DOHH2 (cell line): Measurements from ENCODE around the gene PIGO.

Source experiments
- H3F3A ChIP-seq: fragments of 200-600 bp; sonication (generic), shearing (Covaris generic); 2 replicates; pipeline ENCODE4 v1.6.0; 2016; ENCODE audit warnings: antibody characterized with exemption, mild to moderate bottlenecking; ENCODE audit not compliant: control insufficient read depth, insufficient read depth
- H3K27ac ChIP-seq: fragments of 200-600 bp; sonication (generic); 2 replicates; pipeline ENCODE4 v1.5.1; 2014; ENCODE audit warnings: low read depth, mild to moderate bottlenecking, low read length, moderate library complexity
- H3K27me3 ChIP-seq: fragments of 200-600 bp; sonication (generic); 2 replicates; pipeline ENCODE4 v1.6.1; 2014; ENCODE audit warnings: mild to moderate bottlenecking, low read length, mixed read lengths; ENCODE audit not compliant: control insufficient read depth
- H3K36me3 ChIP-seq: fragments of 200-600 bp; sonication (generic); 2 replicates; pipeline ENCODE4 v1.6.1; 2014; ENCODE audit warnings: mild to moderate bottlenecking, low read length, moderate library complexity, mixed read lengths; ENCODE audit not compliant: control insufficient read depth
- H3K4me1 ChIP-seq: fragments of 200-600 bp; sonication (generic); 2 replicates; pipeline ENCODE4 v1.6.1; 2014; ENCODE audit warnings: mild to moderate bottlenecking, low read length, mixed read lengths; ENCODE audit not compliant: control insufficient read depth
- H3K4me2 ChIP-seq: fragments of 200-600 bp; sonication (generic); 2 replicates; pipeline ENCODE4 v1.6.0; 2014; ENCODE audit warnings: mild to moderate bottlenecking, low read length, moderate library complexity
- H3K4me3 ChIP-seq: fragments of 200-600 bp; sonication (generic); 2 replicates; pipeline ENCODE4 v1.5.1; 2014; ENCODE audit warnings: mild to moderate bottlenecking, low read length, mixed read lengths
- H3K79me2 ChIP-seq: fragments of 200-600 bp; sonication (generic); 2 replicates; pipeline ENCODE4 v1.6.1; 2014; ENCODE audit warnings: mild to moderate bottlenecking, low read length, mixed read lengths; ENCODE audit not compliant: control insufficient read depth
- H3K9me2 ChIP-seq: fragments of 200-600 bp; sonication (generic); replicated peaks from 2 replicates; pipeline ENCODE4 v1.6.1; 2014; ENCODE audit warnings: mild to moderate bottlenecking, low read length, mixed read lengths; ENCODE audit not compliant: control insufficient read depth
- H3K9me3 ChIP-seq: fragments of 200-600 bp; sonication (generic); 2 replicates; pipeline ENCODE4 v1.6.1; 2014; ENCODE audit warnings: antibody characterized with exemption, low read length, mixed read lengths; ENCODE audit not compliant: control insufficient read depth, insufficient read depth
- H4K20me1 ChIP-seq: fragments of 200-600 bp; sonication (generic); 2 replicates; pipeline ENCODE4 v1.6.0; 2014; ENCODE audit warnings: low read depth, mild to moderate bottlenecking, antibody characterized with exemption, low read length, moderate library complexity; ENCODE audit not compliant: control insufficient read depth, insufficient read depth
- EZH2phosphoT487 ChIP-seq: fragments of 200-600 bp; sonication (generic); IDR thresholded peaks from 2 replicates; pipeline ENCODE4 v1.6.1; 2017; ENCODE audit warnings: borderline replicate concordance, mild to moderate bottlenecking, antibody characterized with exemption, low read length, moderate library complexity, mixed read lengths
- TF ChIP-seq, protein P1 (sequence below): fragments of 200-600 bp; sonication (generic); IDR thresholded peaks from one replicate; pipeline ENCODE4 v1.5.1; 2014; ENCODE audit warnings: antibody characterized with exemption, mild to moderate bottlenecking, low read depth, low read length; ENCODE audit not compliant: poor library complexity, severe bottlenecking

Gene PIGO

DNA sequence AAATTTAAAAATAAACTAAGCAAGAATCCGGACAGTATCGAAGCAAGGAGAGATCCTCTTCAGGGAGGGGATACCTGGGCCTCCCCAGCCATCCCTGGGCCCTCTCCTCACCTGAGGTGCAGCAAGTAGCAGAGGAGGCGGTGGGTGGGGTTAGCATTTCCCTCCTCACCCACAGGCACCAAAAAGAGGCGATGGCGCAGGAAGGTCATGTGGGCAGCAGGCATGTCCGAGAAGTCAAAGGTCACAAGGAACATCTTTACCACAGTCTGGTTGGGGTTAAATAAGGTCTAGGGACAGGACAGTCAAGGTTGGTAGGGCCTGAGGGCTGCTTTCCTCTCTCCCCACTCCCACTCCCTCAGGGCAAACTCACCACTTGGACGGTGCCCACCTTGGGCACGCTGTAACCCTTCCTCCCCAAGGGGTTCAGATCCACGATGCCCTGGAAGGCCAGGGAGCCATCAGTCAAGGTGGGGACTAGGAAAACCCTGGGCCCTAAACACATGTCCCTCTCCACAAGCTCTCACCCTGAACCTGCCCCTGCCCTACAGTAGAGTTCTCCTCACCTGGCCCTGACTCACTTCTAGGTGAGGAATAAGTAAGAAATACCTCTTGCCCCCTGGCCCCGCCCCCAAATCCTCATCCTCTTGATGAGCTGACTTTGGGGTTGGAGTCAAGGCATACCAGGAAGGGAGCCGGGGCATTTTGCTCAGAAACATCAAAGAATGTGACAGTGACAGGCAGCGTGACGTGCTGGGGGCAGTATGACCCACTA, 9.4 kb upstream of the PIGO start:
- TF ChIP-seq, protein P1, sequence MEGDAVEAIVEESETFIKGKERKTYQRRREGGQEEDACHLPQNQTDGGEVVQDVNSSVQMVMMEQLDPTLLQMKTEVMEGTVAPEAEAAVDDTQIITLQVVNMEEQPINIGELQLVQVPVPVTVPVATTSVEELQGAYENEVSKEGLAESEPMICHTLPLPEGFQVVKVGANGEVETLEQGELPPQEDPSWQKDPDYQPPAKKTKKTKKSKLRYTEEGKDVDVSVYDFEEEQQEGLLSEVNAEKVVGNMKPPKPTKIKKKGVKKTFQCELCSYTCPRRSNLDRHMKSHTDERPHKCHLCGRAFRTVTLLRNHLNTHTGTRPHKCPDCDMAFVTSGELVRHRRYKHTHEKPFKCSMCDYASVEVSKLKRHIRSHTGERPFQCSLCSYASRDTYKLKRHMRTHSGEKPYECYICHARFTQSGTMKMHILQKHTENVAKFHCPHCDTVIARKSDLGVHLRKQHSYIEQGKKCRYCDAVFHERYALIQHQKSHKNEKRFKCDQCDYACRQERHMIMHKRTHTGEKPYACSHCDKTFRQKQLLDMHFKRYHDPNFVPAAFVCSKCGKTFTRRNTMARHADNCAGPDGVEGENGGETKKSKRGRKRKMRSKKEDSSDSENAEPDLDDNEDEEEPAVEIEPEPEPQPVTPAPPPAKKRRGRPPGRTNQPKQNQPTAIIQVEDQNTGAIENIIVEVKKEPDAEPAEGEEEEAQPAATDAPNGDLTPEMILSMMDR = no peak
- no peak for TF ChIP-seq EZH2phosphoT487
- Histone ChIP-seq H3K79me2 (peaks cover 22% of the 10 kb centered on the region), H4K20me1 (no peaks in the 10 kb centered on the region), H3K9me2 (no peaks in the 10 kb centered on the region), H3K4me3 (no peak overlapping the region), H3K9me3 (no peaks in the 10 kb centered on the region), H3K27ac (no peak overlapping the region), H3K4me2 (no peak overlapping the region), H3K36me3 (peaks cover 21% of the 10 kb centered on the region), H3K27me3 (0 out of 2 replicates have a peak, but pooled peaks cover 1% of the 10 kb centered on the region), H3K4me1 (peaks cover 20% of the 10 kb centered on the region), H3F3A (no peaks in the 10 kb centered on the region; the same call in 1 of the 2 replicates)

DNA sequence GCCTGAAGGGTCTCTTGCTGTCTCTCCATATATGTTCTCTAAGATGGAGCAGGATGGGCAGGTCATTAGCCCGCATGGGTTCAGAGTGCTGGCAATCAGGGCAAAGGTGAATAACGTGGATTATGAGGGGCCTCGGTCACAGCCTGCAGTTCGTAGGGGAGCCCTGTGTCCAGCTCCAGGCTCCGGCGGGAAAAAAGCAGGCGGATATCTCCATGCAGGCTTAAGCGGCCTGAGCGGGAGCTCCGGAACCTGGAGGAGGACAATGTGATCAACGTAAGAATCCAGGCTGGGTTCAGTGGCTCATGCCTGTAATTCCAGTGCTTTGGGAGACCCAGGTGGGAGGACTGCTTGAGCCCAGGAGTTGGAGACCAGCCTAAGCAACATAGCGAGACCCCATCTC, 8.7 kb upstream of the PIGO start:
- H4K20me1 ChIP-seq = no peaks in the 10 kb centered on the region
- H3K9me3 ChIP-seq = no peaks in the 10 kb centered on the region
- no peaks in the 10 kb centered on the region for H3K9me2 ChIP-seq
- no peak overlapping the region for H3K27ac ChIP-seq
- peaks cover 26% of the 10 kb centered on the region for H3K79me2 ChIP-seq
- H3K4me2 ChIP-seq = no peak overlapping the region
- H3K4me1 ChIP-seq = peaks cover 18% of the 10 kb centered on the region
- TF ChIP-seq, protein P1 = no peak
- no peak for TF ChIP-seq EZH2phosphoT487
- no peaks in the 10 kb centered on the region for H3K27me3 ChIP-seq
- H3K36me3 ChIP-seq = peaks cover 27% of the 10 kb centered on the region
- no peaks in the 10 kb centered on the region; the same call in 1 of the 2 replicates for H3F3A ChIP-seq
- no peak overlapping the region for H3K4me3 ChIP-seq

DNA sequence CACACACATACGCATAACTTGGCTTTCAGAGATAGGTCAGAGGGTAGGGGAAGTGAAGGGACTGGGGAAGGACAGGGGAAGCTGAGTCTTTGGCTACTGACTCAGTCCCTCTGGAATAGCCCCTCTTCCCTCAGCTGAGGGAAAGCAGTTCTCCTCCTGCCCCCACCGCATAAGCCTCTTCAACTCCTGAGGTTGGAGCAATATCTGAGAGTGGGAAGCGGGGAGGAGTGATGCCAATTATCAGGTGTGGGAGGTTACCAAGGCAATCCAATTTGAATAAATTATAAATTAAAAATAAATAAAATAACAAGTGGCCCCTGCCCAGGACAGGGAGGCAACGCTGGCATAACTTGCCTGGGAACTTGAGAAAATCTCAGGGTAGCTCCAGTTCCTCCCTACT, 8.2 kb upstream of the PIGO start:
- no peak overlapping the region for H3K27ac ChIP-seq
- H3K4me1 ChIP-seq = peaks cover 18% of the 10 kb centered on the region
- H3K79me2 ChIP-seq = peaks cover 26% of the 10 kb centered on the region
- no peaks in the 10 kb centered on the region; the same call in 1 of the 2 replicates for H3F3A ChIP-seq
- TF ChIP-seq, protein P1 = no peak
- TF ChIP-seq EZH2phosphoT487 = no peak
- no peaks in the 10 kb centered on the region for H3K9me2 ChIP-seq
- peaks cover 33% of the 10 kb centered on the region for H3K36me3 ChIP-seq
- no peak overlapping the region for H3K4me2 ChIP-seq
- H3K27me3 ChIP-seq = no peaks in the 10 kb centered on the region
- no peaks in the 10 kb centered on the region for H4K20me1 ChIP-seq
- H3K4me3 ChIP-seq = no peak overlapping the region
- H3K9me3 ChIP-seq = no peaks in the 10 kb centered on the region
